T-helper 1 cell treated with Interleukin-12 subunit alpha and Interleukin-12 subunit beta and Interleukin-4 antibody, amounts not matched to agents 30 μg/mL and 1 μg/mL, for 36 hours (primary cell): ENCODE data around the gene GSDMA.

Experiments used
- H3K27ac Mint-ChIP-seq: one replicate; pipeline ENCODE4 v1.8.0; 2021; ENCODE audit warnings: mild to moderate bottlenecking, mixed read lengths
- H3K27me3 Mint-ChIP-seq: one replicate; pipeline ENCODE4 v1.8.0; 2021; ENCODE audit warnings: low read depth, mixed read lengths
- H3K36me3 Mint-ChIP-seq: one replicate; pipeline ENCODE4 v1.8.0; 2021; ENCODE audit warnings: low read depth, mixed read lengths
- H3K4me1 Mint-ChIP-seq: one replicate; pipeline ENCODE4 v1.8.0; 2021; ENCODE audit warnings: low read depth, mixed read lengths
- H3K4me3 Mint-ChIP-seq: one replicate; pipeline ENCODE4 v1.8.0; 2021; ENCODE audit warnings: mild to moderate bottlenecking, moderate library complexity, mixed read lengths
- H3K9me3 Mint-ChIP-seq: one replicate; pipeline ENCODE4 v1.8.0; 2021; ENCODE audit warnings: mixed read lengths

Gene GSDMA, protein sequence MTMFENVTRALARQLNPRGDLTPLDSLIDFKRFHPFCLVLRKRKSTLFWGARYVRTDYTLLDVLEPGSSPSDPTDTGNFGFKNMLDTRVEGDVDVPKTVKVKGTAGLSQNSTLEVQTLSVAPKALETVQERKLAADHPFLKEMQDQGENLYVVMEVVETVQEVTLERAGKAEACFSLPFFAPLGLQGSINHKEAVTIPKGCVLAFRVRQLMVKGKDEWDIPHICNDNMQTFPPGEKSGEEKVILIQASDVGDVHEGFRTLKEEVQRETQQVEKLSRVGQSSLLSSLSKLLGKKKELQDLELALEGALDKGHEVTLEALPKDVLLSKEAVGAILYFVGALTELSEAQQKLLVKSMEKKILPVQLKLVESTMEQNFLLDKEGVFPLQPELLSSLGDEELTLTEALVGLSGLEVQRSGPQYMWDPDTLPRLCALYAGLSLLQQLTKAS

DNA sequence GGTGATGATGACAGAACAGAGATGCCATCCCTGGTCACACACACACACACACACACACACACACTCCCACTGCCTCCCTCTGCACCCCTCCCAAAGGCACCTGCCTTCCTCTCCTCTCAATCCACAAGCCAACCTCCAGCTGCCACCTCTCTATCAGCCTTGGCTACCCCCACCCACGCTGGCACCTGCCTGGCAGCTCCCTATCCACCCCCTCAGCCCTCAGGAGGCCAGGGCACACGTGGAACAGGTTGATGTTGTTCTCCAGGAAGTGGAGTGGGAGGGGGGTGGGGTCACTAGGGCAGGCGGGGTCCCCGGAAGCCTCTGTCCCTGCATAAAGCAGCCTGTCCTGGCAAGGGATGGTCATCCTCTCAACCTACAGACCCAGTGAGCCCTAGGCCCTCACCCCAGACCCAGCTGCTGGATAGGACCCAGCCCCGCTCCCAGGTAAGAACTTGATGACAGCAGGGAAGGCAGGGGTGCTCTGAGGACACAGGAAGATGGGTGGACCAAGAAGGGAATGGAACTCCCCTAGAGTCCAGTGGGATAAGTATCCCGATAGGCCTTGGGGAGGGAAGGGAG, at the start of gene GSDMA:
GSDMA (plus strand) TSS at position 363 of the 579 bp plus-strand sequence. CDS start 2,684 bp downstream, outside the sequence.
- Mint-ChIP-seq H3K9me3 (no peaks in the 10 kb centered on the region), H3K27ac (peak within 1 kb of the TSS; percentile 71), H3K4me3 (peak within 1 kb of the TSS; percentile 36)

DNA sequence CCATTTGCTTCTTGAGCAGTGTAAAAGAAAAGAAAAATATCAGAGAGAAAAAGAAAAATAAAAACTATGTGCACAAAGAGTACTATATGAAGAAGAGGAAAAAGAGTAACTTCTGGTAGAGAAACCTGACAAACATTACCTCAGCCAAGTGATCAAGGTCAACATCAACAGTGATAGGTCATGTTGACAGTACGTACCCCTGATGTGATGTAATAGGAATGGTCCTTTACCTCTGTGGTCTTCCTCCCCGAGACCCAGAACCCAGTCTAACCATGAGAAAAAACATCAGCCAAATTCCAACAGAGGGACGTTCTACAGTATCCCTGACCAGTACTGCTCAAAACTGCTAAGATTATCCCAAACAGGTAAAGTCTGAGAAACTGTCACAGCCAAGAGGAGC, 48.8 kb upstream of the GSDMA start:
- H3K4me1 Mint-ChIP-seq, result peaks cover 17% of the 10 kb centered on the region
- no peak overlapping the region for H3K27ac Mint-ChIP-seq
- no peak overlapping the region for H3K4me3 Mint-ChIP-seq
- no peaks in the 10 kb centered on the region for H3K27me3 Mint-ChIP-seq
- H3K36me3 Mint-ChIP-seq, result peaks cover 73% of the 10 kb centered on the region
- H3K9me3 Mint-ChIP-seq, result no peaks in the 10 kb centered on the region

More for the DNA sequence above, at the start of gene GSDMA:
- H3K27me3 Mint-ChIP-seq, result peaks cover 11% of the 10 kb centered on the region
- H3K4me1 Mint-ChIP-seq, result peaks cover 24% of the 10 kb centered on the region
- H3K36me3 Mint-ChIP-seq, result peaks cover 3% of the 10 kb centered on the region

DNA sequence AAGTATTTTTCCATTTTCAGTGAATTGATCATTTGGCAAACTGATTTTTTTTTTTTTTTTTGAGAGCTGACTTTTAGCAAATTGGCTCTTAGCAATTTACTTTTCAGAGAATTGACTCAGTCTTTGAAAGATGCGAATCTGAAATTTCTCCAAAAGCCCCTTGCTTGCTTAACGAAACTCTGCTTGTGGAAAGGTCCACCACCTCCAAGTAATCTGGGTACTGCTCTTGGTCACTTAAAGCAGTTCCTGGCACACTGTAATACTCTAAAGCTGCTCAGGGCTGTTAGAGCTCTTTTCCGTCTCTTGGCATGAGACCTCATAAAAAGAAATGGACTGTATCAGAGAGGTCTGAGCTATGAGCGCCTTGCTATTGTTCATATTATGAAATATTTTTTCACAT, 47.2 kb upstream of the GSDMA start:
- Mint-ChIP-seq H3K27ac (no peak overlapping the region), H3K4me3 (no peak overlapping the region), H3K9me3 (no peaks in the 10 kb centered on the region), H3K4me1 (peaks cover 29% of the 10 kb centered on the region), H3K36me3 (peaks cover 70% of the 10 kb centered on the region), H3K27me3 (no peaks in the 10 kb centered on the region)

DNA sequence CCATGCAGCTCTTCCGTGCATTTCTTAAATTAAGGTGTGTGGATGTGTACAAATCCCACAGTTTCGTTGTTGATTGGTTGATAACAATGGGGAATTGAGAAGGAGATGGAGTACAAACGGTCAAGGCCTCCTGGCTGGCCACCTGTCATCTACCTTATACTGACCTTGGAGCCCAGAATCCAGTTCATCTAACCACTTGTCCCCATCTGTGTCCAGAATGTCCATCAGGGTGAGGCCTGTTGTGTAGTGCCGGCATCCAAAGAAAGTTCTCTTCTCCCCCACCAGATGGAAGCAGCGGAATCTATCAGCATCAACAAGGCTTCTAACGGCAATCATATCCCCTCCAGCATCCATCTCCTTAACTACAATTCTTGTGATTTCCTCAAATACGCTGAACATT, 45.9 kb upstream of the GSDMA start:
- Mint-ChIP-seq H3K4me1 (peaks cover 43% of the 10 kb centered on the region), H3K9me3 (no peaks in the 10 kb centered on the region), H3K27me3 (no peaks in the 10 kb centered on the region), H3K36me3 (peaks cover 72% of the 10 kb centered on the region), H3K4me3 (no peak overlapping the region), H3K27ac (no peak overlapping the region)

DNA sequence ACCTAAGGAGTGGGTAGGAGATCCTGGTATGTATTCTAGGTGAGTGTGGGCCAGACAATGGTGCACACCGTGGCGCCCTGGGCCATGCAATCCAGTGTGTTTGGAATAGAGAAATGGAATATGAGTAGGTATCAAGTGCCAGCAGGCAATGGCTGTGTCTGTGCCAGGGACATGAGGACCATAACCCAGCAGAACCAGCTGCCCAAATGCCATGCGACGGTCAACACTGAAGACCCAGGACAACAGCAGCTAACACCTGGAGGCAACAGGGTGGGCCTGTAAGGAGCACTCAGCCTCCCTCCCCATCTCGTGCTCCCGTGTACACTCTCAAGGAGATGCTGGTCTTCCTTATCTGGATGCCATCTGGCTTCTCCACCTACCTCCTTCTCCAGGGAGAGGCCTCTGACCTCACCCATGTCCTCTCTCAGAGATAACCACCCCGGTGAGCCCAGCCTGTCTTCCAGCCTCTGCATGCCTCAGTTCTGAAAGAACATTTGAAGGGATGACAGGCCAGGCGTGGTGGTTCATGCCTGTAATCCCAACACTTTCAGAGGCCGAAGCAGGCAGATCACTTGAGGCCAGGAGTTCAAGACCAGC, 43.6 kb upstream of the GSDMA start:
- Mint-ChIP-seq H3K4me3 (peak overlapping the region; percentile 46), H3K27me3 (no peaks in the 10 kb centered on the region), H3K4me1 (peaks cover 61% of the 10 kb centered on the region), H3K9me3 (no peaks in the 10 kb centered on the region), H3K36me3 (peaks cover 70% of the 10 kb centered on the region), H3K27ac (peak overlapping the region; percentile 42)

DNA sequence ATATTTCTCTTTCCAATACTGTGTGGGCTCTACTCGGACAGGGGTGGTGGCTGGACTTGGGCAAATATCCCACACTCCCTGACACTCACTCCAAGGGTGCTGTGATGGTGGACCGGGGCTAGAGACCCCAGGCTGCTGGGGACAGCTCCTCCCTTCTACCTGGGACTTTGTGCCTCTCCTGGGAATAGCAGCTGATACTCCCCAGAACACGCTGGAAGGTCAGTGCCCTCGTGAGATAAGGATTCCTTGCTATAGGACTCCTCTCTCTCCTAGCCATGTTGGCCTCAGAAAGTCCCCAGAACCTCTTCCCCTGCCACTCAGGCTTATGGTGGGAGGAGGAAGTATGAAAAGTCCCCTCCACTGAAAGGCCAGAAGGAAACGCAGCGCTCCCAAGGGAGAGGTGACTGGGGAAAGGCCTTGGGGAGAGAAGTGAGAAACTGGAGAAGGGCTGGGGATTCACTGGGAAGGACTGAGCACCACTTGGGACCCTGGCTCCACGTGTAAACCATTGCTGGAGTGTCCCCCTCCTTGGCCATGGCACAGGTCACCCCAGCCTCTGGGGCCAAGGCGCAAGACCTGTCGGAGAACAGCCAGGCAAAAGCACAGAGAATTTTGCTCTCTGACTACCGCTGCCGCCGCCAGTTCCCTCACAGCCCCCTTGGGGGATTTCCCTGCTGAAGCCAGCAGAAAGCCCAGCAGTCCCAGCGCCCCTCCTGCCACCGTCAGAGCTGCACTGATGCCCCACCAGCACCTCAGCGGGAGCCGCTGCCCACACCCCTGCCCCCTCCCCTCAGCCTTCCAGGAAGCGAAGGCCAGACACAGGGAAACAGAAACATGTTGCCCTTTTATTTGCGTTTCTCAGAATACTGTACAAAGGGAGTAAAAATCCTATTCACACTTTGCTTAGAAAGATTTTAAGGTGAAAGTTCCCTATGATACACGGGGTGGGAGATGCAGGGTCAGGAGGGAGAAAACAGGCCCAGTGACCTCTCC, 42.3 kb upstream of the GSDMA start:
- Mint-ChIP-seq H3K4me3 (peak overlapping the region; percentile 70), H3K27me3 (no peaks in the 10 kb centered on the region), H3K4me1 (peaks cover 72% of the 10 kb centered on the region), H3K27ac (peak overlapping the region; percentile 90), H3K36me3 (peaks cover 76% of the 10 kb centered on the region), H3K9me3 (no peaks in the 10 kb centered on the region)

DNA sequence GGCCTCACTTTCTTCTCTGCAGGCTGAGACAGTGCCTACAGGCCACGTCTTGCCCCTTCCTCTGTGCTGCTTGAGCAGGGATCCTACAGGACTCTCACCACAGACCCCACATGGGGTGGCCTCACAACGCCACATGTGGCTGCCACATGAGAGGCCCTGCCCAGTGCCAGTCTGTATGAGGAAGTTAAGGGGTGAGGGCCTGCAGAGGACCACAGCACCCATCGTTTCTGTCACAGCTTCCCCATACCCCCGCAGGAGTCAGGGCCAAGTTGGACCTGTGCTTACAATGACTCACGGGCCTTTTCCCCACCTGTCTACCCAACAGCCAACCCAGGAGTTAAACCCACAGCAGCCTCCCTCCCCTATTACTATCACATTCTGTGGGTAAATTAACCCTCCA, 41.5 kb upstream of the GSDMA start:
- peak overlapping the region; percentile 90 for H3K27ac Mint-ChIP-seq
- H3K4me3 Mint-ChIP-seq, result peak overlapping the region; percentile 70
- peaks cover 80% of the 10 kb centered on the region for H3K4me1 Mint-ChIP-seq
- H3K27me3 Mint-ChIP-seq, result no peaks in the 10 kb centered on the region
- peaks cover 77% of the 10 kb centered on the region for H3K36me3 Mint-ChIP-seq
- no peaks in the 10 kb centered on the region for H3K9me3 Mint-ChIP-seq

DNA sequence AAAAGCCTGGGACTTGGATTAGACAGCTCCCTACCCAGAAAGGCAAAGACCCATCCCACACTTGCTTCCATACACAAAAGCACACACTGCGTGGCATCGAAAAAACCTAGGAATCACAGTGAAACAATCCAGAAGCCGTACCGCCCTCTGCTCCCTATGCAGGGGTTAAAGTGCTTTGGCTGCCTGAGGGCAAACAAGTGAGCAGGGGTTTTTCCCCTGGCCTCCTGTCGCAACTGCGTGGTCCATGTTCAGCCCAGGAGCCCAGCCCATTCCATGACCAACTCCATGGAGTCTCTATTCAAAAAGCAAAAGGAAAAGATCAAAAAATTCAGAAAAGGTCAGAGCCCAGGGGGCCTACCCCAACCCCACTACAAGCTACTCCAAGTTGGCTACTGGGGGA, 40.8 kb upstream of the GSDMA start:
- Mint-ChIP-seq H3K36me3 (peaks cover 79% of the 10 kb centered on the region), H3K9me3 (no peaks in the 10 kb centered on the region), H3K4me3 (peak overlapping the region; percentile 70), H3K4me1 (peaks cover 77% of the 10 kb centered on the region), H3K27ac (peak overlapping the region; percentile 90), H3K27me3 (no peaks in the 10 kb centered on the region)

DNA sequence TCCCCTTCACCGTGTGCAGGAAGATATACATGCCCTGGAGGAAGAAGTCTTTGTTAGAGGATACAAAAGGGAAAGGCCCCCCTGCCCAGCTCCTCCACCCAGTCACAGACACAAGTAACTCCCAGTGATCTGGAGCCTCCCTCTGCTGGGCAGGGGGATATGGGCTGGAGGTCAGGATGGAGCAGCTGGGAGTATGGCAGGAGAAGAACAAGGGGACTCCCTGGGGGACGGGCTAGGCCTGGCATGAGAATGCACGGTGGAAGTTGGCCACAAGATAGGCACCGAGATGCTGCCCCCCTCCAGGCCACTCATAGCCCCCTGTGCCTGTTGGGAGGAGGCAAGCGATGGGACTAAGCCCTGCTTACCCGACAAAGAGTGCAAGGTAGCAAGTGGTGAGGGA, 39.6 kb upstream of the GSDMA start:
- Mint-ChIP-seq H3K4me3 (peak overlapping the region; percentile 62), H3K36me3 (peaks cover 70% of the 10 kb centered on the region), H3K27me3 (no peaks in the 10 kb centered on the region), H3K4me1 (peaks cover 76% of the 10 kb centered on the region), H3K9me3 (no peaks in the 10 kb centered on the region), H3K27ac (peak overlapping the region; percentile 71)

DNA sequence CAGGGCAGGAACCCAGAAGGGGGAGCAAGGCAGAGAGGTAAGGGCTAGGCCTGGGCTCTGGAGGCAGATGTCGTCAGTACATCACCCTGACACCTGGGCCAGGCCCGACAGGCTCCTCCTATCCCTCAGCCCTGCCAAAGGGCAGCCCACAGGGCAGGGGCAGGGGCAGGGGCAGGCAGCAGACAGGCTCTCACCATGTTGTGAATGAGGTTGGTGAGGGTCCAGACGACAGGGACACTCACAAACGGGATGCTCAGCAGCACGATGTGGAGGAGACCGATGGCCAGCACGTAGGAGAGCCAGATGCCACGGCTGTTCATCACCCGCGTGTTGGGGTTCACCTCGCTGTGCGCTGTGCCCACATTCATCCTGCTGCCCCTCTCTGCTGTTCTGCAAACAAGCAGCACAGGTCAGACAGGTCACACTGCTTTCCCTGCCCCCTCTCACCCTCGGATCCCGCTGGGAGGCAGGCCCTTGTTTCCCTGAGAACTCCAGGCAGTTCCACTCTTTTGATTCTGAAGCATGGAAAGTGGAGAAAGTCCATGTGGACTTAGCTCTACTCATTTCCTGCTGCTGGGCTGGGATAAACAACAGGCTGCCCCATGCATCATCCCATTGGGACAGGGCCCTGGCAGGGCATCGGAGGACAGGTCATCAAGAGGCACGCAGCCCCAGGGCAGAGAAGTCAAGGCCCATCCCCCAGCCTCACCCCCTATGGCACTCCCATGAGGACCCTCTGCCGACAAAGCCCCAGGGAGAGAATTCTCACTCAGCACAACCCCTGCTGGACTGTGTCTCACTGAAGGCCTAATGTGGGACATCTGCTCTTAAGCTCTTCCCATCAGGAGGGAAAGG, 38.7 kb upstream of the GSDMA start:
- H3K4me1 Mint-ChIP-seq, result peaks cover 74% of the 10 kb centered on the region
- H3K9me3 Mint-ChIP-seq, result no peaks in the 10 kb centered on the region
- H3K27ac Mint-ChIP-seq, result peak overlapping the region; percentile 93
- H3K27me3 Mint-ChIP-seq, result no peaks in the 10 kb centered on the region
- peaks cover 64% of the 10 kb centered on the region for H3K36me3 Mint-ChIP-seq
- peak overlapping the region; percentile 99 for H3K4me3 Mint-ChIP-seq

DNA sequence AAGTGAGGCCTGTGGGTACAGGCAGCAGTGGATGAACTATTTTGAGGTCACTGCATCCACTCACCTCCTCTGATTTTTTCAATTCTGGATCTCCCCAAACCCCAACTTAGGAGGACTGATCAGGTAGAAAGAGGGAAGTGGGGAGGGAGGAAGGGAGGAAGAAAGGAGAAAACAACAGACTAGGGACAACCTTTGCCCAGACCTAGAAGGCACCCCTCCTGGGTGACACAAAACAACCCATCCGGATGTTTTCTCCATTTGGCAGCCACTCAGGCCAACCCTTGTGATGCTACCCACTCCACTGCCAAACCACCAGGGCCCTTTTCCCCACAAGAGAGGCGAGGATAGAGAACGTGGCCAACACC, 38.1 kb upstream of the GSDMA start:
- H3K36me3 Mint-ChIP-seq, result peaks cover 60% of the 10 kb centered on the region
- no peaks in the 10 kb centered on the region for H3K27me3 Mint-ChIP-seq
- peaks cover 74% of the 10 kb centered on the region for H3K4me1 Mint-ChIP-seq
- H3K9me3 Mint-ChIP-seq, result no peaks in the 10 kb centered on the region
- H3K27ac Mint-ChIP-seq, result peak overlapping the region; percentile 93
- H3K4me3 Mint-ChIP-seq, result peak overlapping the region; percentile 99

DNA sequence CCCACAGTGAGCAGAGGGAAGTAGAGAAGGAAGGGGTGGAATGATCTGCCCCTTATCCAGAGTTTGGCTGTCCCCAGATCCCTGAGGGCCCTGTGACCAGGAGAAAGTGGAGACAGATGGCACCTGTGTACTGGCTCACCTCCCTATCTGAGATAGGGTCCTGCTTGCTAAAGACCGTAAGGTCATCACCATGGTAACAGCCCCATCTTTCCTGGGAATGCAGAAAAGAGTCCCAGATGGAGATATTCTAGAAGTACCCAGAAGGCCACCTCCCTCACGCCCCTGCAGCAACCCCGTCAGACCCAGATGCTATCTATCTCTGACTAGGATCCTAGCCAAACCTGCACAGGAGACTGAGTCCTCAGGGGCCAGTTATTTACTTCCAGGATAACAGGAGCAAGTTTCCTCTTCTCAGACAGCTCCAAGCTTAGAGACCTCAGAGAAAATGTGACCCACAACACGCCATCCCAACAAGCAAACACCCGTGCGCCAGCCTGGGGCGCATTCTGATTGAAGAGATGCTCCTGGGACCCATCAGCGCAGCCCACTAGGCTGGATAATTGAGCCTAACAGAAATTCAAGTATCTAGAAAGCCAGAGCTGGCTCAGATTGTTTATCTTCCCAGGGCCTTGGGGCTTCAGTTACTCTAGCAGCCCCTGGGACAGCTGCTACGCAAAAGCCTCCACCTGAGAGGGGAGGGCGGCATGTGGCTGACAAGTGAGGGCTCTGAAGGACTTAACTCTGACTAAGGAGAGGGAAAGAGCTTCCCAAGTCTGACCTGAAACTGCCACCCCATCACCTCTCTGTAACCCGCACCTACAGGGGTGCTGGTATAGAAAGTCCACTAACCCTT, 37.3 kb upstream of the GSDMA start:
- peaks cover 67% of the 10 kb centered on the region for H3K4me1 Mint-ChIP-seq
- H3K4me3 Mint-ChIP-seq, result peak overlapping the region; percentile 99
- peak overlapping the region; percentile 93 for H3K27ac Mint-ChIP-seq
- H3K27me3 Mint-ChIP-seq, result no peaks in the 10 kb centered on the region
- peaks cover 56% of the 10 kb centered on the region for H3K36me3 Mint-ChIP-seq
- H3K9me3 Mint-ChIP-seq, result no peaks in the 10 kb centered on the region
